T1000 (cell line): Measurements from ENCODE around the gene ZDHHC4.
"Not testable (repeated sequence)": the region's sequence is repeated elsewhere in the genome, so short reads cannot be mapped to it uniquely, and the experiment has no call there.

Experiments used
- DNase-seq: peaks from one replicate; lab custom pipeline; 2025; ENCODE audit warnings: mixed read lengths; lab: John Stamatoyannopoulos, UW

Gene ZDHHC4

GRCh38 chr7:6562106-6562505 is 15.1 kb upstream of the ZDHHC4 start:
- no peak for DNase-seq

- DNase-seq, result no peak
Observed at GRCh38 chr7:6563936-6564770, 13.1 kb upstream of the ZDHHC4 start.

DNA sequence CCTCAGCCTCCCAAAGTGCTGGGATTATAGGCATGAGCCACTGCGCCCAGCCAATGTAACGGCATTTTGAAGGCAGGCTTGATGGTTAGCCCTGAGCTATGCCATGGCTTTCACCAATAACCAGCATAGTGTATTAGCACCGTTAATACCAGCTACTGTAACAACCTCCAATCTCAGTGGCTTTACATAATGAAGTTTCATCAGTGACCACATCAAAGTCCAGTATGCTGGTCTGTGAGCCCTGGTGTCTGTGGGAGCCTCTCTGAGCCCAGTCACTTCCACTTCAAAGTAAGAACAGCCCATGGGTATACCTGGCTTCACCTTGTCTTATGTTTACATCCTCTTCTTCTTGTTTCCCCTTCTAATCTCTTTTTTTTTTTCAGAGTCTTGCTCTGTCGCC is 11.6 kb upstream of the ZDHHC4 start:
- no peak for DNase-seq

- no peak for DNase-seq
Observed at GRCh38 chr7:6567886-6568285, 9.4 kb upstream of the ZDHHC4 start.

- no peak for DNase-seq
Observed at GRCh38 chr7:6571160-6571779, 6.0 kb upstream of the ZDHHC4 start.

- DNase-seq, result no peak
Observed at GRCh38 chr7:6575281-6576023, 1.8 kb upstream of the ZDHHC4 start.

DNA sequence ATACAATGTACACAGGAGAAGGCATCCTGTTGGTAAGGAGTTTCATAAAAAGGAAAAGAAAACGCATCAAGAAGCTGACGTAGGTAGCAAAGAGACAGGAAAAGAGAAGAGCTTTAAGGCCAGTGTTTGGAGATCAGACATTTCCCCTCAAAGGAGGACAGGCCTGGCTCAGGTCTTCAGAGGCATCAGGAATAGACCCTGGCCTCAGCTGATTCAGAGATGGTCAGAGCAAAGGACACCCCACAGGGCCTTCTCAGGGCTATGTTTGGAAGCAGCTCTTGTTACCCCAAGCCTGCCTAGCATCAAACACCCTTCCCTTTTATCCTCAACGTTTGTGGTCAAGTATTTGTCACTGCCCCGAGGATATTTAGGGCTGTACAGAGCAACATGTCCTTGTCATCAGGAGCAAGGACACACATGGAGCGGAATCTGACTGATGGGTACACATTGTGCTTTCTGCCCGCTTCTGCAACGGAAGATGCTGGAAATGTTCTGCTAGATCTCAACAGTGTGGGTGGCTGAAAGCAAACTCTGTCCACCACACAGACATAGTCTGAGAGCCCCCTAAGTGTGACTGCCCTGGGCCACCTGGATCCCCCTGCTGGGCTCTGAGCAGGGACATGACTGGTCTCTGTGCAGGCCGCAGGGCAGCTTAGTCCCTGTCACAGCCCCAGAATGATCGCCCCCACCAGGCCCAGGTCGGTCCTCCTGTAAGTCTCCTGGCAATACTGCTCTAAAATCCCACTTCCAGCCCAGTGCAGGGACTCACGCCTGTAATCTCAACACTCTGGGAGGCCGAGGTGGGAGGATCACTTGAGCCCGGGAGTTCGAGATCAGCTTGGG is 1.0 kb upstream of the ZDHHC4 start:
- no peak for DNase-seq

DNA sequence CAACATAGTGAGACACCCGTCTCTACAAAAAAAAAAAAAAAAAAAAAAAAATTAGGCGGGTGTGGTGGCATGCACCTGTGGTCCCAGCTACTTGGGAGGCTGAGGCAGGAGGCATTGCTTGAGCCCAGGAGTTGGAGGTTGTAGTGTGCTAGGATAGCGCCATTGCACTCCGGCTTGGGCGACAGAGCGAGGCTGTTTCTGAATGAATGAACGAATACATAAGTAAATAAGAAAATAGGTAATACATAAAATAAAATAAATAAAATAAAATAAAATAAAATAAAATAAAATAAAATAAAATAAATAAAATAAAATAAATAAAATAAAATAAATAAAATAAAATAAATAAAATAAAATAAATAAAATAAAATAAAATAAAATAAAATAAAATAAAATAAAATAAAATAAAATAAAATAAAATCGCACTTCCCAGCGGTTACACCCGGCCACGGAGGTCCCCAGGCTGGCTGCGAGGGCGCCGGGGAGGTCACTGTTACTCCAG is 336 bp upstream of the ZDHHC4 start:
- not testable (repeated sequence) for DNase-seq

DNA sequence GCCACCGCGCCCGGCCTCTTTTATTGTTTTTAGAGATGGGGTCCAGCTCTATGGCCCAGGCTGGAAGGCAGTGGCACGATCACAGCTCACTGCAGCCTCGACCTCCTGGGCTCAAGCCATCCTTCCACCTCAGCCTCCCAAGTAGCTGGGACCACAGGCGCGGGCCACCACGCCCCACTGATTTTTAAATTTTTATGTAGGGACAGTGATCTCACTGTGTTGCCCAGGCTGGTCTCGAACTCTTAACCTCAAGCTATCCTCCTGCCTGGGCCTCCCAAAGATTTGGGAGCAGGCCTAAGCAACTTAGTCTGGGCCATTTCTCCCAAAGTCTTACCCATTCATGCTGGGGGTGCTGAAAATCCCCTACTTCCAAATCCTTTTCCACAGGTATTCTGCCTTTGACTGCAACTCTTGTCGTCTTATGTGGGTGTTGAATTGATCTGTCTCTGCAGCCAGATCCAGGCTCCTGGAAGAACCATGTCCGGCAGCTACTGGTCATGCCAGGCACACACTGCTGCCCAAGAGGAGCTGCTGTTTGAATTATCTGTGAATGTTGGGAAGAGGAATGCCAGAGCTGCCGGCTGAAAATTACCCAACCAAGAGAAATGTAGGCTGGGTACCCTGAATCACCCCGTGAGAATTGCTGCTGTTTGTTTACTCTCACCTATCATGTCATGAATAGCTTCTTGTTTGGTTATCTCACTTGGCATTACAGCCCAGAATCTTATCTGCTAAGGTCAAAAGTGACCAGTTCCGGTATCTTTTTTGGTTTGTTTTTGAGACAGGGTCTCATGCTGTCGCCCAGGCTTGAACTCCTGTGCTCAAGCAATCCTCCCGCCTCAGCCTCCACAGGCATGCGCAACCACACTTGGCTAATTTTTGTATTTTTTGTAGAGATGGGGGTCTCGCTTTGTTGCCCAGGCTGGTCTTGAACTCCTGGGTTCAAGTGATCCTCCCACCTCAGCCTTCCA is 1.1 kb downstream of the ZDHHC4 start:
- no peak for DNase-seq

DNA sequence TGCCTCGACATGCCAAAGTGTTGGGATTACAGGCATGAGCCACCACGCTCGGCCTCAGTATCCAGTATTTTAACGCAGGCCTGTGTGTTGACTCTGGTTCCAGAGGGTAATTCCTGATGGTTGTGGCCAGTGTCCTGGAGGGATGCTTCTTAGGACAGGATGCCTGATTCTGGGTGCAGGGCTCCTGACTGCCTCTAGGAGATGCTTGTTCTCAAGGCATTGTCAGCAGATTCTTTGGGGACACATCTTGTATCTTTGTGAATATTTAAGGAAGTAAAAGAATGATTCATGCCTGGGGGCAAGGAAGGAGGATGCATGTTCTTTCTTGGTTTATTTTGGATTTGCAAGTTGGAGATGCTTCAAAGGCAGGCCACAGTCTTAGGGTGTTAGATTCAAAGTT is 2.2 kb downstream of the ZDHHC4 start:
- DNase-seq, result no peak

DNA sequence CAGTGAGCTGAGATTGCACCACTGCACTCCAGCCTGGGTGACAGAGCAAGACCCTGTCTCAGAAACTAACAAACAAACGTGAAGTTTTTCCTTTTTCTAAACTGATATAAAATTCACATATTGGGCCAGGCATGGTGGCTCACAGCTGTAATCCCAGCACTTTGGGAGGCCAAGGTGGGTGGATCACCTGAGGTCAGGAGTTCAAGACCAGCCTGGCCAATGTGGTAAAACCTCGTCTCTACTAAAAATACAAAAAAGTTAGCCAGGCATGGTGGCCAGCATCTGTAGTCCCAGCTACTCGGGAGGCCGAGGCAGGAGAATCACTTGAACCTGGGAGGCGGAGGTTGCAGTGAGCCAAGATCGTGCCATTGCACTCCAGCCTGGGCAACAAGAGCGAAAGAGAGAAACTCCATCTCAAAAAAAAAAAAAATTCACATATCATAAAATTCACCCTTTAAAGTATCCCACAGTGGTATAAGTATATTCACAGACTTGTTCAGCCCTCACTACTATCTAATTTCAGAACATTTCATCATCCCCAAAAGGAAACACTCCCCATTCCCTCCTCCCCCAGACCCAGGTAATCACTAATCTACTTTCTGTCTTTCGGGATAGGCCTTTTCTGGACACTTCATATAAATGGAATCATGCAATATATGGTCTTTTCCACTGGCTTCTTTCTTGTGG is 8.6 kb downstream of the ZDHHC4 start:
- DNase-seq, result not testable (repeated sequence)

- no peak for DNase-seq
Observed at GRCh38 chr7:6588566-6588965, 11.3 kb downstream of the ZDHHC4 start.

DNA sequence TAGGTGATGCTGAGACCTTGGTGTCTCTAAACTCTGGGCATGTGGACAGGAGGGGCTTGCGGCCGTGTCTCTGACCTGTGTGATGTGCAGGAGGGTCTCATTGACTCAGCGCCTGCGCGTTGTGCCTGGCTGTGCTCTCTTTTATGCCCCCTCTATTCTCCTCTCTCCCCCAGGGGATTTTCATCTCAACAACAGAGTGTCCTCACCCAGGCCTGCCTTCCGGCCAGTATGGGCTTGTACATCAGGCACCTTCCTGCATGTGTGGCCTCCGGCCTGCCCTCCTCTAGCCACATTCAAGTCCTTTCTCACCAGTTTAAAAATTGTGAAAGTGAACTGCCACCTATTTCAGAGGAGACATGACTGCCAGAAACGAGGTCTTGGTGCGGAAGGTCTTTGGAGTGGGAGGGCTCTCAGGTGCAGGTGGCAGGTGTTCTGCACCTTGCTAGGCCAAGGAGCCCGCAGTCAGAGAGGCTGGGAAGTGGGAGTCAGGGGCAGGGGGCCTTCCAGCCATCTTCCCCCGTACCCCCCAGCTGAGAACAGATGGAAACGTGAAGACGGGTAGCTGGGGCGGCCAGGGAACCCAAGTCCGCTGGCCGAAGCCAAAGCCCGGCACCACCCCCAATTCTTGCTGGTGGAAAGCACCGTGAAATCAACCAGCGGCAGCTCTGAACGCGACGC is 12.0 kb downstream of the ZDHHC4 start:
- no peak for DNase-seq

DNA sequence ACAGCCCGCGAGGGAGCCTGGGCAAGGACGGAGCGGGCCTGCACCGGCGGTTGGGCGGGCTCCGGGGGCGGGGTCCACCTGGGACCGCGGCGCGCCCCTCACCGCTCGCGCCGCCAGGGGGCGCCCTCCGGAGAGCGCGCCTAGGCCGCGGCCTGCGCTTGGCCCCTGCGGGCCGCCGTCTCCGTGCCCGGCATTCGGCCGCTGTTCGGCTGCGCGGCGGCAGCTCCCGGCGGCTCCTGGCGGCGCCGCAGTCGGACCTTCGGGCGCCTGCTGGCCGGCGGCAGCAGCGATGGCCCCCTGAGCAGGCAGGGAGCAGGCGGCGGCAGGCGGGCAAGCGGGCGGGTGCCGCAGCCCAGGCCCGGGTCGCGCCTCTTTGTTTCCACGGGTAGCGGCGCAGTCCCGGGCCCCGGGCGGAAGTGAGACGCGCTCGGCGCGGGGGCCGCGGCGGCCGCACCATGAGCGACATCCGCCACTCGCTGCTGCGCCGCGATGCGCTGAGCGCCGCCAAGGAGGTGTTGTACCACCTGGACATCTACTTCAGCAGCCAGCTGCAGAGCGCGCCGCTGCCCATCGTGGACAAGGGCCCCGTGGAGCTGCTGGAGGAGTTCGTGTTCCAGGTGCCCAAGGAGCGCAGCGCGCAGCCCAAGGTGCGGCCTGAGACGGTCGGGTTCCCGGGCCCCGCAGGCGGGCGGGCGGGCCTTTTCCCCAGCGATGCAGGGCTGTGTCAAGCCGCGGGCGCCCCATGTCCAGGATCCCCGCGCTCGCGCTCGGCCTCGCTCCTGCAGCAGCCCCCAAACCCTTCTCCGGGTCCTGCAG is 12.8 kb downstream of the ZDHHC4 start, which contains the start of gene INTS15:
Gene INTS15 (plus strand): TSS at position 193 of the 816 bp plus-strand sequence. CDS start 263 bp downstream, at position 456.
- DNase-seq, result peak; percentile 74

DNA sequence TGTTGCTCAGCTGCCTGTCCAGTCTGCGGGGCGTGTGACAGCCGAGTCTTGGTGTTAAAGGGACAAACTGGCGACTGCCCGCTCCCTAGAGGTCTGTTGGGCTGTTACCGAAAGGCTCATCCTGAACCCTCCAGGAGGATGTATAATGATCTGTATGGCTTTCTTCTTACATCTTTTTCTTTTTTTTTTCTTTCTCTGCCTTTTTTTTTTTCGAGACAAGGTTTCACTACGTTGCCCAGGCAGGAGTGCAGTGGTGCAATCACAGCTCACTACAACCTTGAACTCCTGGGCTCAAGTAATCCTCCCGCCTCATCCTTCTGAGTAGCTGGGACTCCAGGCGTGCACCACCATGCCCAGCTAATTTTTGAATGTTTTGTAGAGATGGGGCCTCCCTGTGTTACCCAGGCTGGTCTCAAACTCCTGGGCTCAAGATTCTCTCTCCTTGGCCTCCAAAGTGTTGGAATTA is 13.4 kb downstream of the ZDHHC4 start:
- no peak for DNase-seq

DNA sequence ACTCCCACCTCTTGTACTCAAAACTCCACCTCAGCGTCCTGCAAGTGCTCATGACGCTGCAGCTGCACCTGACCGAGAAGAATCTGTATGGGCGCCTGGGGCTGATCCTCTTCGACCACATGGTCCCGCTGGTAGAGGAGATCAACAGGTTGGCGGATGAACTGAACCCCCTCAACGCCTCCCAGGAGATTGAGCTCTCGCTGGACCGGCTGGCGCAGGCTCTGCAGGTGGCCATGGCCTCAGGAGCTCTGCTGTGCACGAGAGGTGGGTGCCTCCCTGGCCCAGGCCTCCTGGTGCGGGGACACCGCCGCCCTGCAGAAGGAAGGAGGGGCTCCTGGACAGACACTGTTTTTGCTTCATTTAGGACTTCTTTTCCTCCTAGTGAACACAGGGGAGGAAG is 22.8 kb downstream of the ZDHHC4 start:
- DNase-seq, result no peak

GRCh38 chr7:6604458-6604857 is 27.2 kb downstream of the ZDHHC4 start:
- no peak for DNase-seq

- DNase-seq, result no peak
Observed at GRCh38 chr7:6606866-6607583, 29.8 kb downstream of the ZDHHC4 start.
